ENCODE results near the gene AP1M1.

The AP1M1 gene

GRCh38 chr19:16199275-16199932 is 1.7 kb downstream of the AP1M1 start:
- Histone ChIP-seq H3K4me1 (ENCODE audit: control insufficient read depth, insufficient read depth, low read length) (peaks cover 5% of the 10 kb centered on the region; the same call in 1 of the 2 replicates), H3K4me3 (ENCODE audit: low read depth, low read length) (no peak overlapping the region), H3K9me3 (ENCODE audit: control insufficient read depth, insufficient read depth, low read depth, low read length) (no peaks in the 10 kb centered on the region), H3K36me3 (ENCODE audit: control insufficient read depth in 2 of 2, insufficient read depth in 1 of 2, low read length in 2 of 2) (peaks cover 3 to 46% of the 10 kb centered on the region in 2 experiments), H3K27ac (ENCODE audit: extremely low read depth, low read depth, low read length) (no peak overlapping the region)
- CTCF ChIA-PET = no interaction called here
- TF ChIP-seq ZNF629 (tag by site-specific recombination; IDR thresholded peaks at IDR 0.05) (no peak), ZNF280D (tag by site-specific recombination; IDR thresholded peaks at IDR 0.05) (no peak), EGR2 (tag by site-specific recombination; IDR thresholded peaks at IDR 0.05; ENCODE audit: low read depth) (0 out of 2 replicates have a peak, but pooled peaks have one; percentile 26), ZNF148 (tag by site-specific recombination; IDR thresholded peaks at IDR 0.05; ENCODE audit: borderline replicate concordance) (no peak), ZFHX2 (tag by site-specific recombination; conservative IDR thresholded peaks at IDR 0.05) (peak; percentile 24; the same call in 1 of the 2 replicates), ZNF169 (tag by site-specific recombination; IDR thresholded peaks at IDR 0.05) (no peak), ZNF24 (tag by site-specific recombination; IDR thresholded peaks at IDR 0.05) (no peak), ZSCAN18 (tag by site-specific recombination; IDR thresholded peaks at IDR 0.05) (no peak), HOXA7 (CRISPR knock-in tag; IDR thresholded peaks at IDR 0.05; ENCODE audit: borderline replicate concordance) (no peak), SCRT2 (tag by site-specific recombination; IDR thresholded peaks at IDR 0.05) (peak; percentile 61), ZSCAN23 (tag by site-specific recombination; IDR thresholded peaks at IDR 0.05) (no peak), RBAK (tag by site-specific recombination; IDR thresholded peaks at IDR 0.05) (no peak), ZNF792 (tag by site-specific recombination; IDR thresholded peaks at IDR 0.05) (no peak), ZNF677 (tag by site-specific recombination; IDR thresholded peaks at IDR 0.05) (no peak), KLF16 (tag by site-specific recombination; IDR thresholded peaks at IDR 0.05) (no peak), ZNF580 (tag by site-specific recombination; IDR thresholded peaks at IDR 0.05) (no peak), ZNF211 (tag by site-specific recombination; IDR thresholded peaks at IDR 0.05; ENCODE audit: low read depth) (no peak)
- POLR2A ChIA-PET = interaction anchor here (0.5 kb wide), 1 partner anchor 52 kb away, joined by 6 read pairs; no protein-coding TSS in a partner anchor

Data from HEK293 (cell line).